ENCODE data around the gene CDH23.

The CDH23 gene

GRCh38 chr10:71750124-71750841, 353.6 kb downstream of the CDH23 start:
- no peak for TF ChIP-seq ZNF384 (IDR thresholded peaks at IDR 0.05)
- TF ChIP-seq FOXM1 (IDR thresholded peaks at IDR 0.05; ENCODE audit: borderline replicate concordance) = no peak
- no peak for TF ChIP-seq FOXA1 (IDR thresholded peaks at IDR 0.05)
- no peak for TF ChIP-seq TARDBP (IDR thresholded peaks at IDR 0.05)
- TF ChIP-seq ELF4 (IDR thresholded peaks at IDR 0.05) = no peak
- TF ChIP-seq FOXK2 (IDR thresholded peaks at IDR 0.05) = no peak
- TF ChIP-seq HDGF (IDR thresholded peaks at IDR 0.05; ENCODE audit: borderline replicate concordance) = no peak
- TF ChIP-seq SUZ12 (IDR thresholded peaks at IDR 0.05) = no peak
- TF ChIP-seq PKNOX1 (IDR thresholded peaks at IDR 0.05) = no peak
- TF ChIP-seq ARNT (IDR thresholded peaks at IDR 0.05) = no peak
- no peak for TF ChIP-seq NFRKB (IDR thresholded peaks at IDR 0.05)
- no peak for TF ChIP-seq BHLHE40 (IDR thresholded peaks at IDR 0.05; ENCODE audit: borderline replicate concordance)
- no peak for TF ChIP-seq LEF1 (IDR thresholded peaks at IDR 0.05; ENCODE audit: borderline replicate concordance)
- TF ChIP-seq SP1 (IDR thresholded peaks at IDR 0.05) = no peak
- TF ChIP-seq CTBP1 (IDR thresholded peaks at IDR 0.05; ENCODE audit: borderline replicate concordance) = no peak
- TF ChIP-seq L3MBTL2 (conservative IDR thresholded peaks at IDR 0.05) = no peak
- DNase-seq (ENCODE audit: extremely low spot score) = no peak
- CTCF ChIA-PET = interaction anchor here (1.2 kb wide), 1 partner anchor 14 kb away, joined by 3 read pairs; no protein-coding TSS in a partner anchor
- POLR2A ChIA-PET = no interaction called here

GRCh38 chr10:71750986-71751385, 354.3 kb downstream of the CDH23 start:
- DNase-seq (ENCODE audit: extremely low spot score) = no peak
- ChIA-PET CTCF (interaction anchor here (1.2 kb wide), 1 partner anchor 13 kb away, joined by 3 read pairs; no protein-coding TSS in a partner anchor), POLR2A (no interaction called here)
- TF ChIP-seq LEF1 (IDR thresholded peaks at IDR 0.05; ENCODE audit: borderline replicate concordance) (no peak), SUZ12 (IDR thresholded peaks at IDR 0.05) (no peak), FOXA1 (IDR thresholded peaks at IDR 0.05) (no peak), FOXM1 (IDR thresholded peaks at IDR 0.05; ENCODE audit: borderline replicate concordance) (no peak), TARDBP (IDR thresholded peaks at IDR 0.05) (no peak)

GRCh38 chr10:71751515-71752224, 354.9 kb downstream of the CDH23 start:
- CTCF ChIA-PET = interaction anchor here (1.2 kb wide), 1 partner anchor 13 kb away, joined by 3 read pairs; no protein-coding TSS in a partner anchor
- no peak for DNase-seq (ENCODE audit: extremely low spot score)
- POLR2A ChIA-PET = no interaction called here
- TF ChIP-seq ZNF384 (IDR thresholded peaks at IDR 0.05) (no peak), ARNT (IDR thresholded peaks at IDR 0.05) (no peak), PKNOX1 (IDR thresholded peaks at IDR 0.05) (no peak), CTBP1 (IDR thresholded peaks at IDR 0.05; ENCODE audit: borderline replicate concordance) (no peak), BHLHE40 (IDR thresholded peaks at IDR 0.05; ENCODE audit: borderline replicate concordance) (no peak), NFRKB (IDR thresholded peaks at IDR 0.05) (no peak), L3MBTL2 (conservative IDR thresholded peaks at IDR 0.05) (no peak), FOXM1 (IDR thresholded peaks at IDR 0.05; ENCODE audit: borderline replicate concordance) (no peak), HDGF (IDR thresholded peaks at IDR 0.05; ENCODE audit: borderline replicate concordance) (no peak), FOXA1 (IDR thresholded peaks at IDR 0.05) (no peak), TARDBP (IDR thresholded peaks at IDR 0.05) (no peak), SUZ12 (IDR thresholded peaks at IDR 0.05) (no peak), LEF1 (IDR thresholded peaks at IDR 0.05; ENCODE audit: borderline replicate concordance) (no peak), SP1 (IDR thresholded peaks at IDR 0.05) (no peak), FOXK2 (IDR thresholded peaks at IDR 0.05) (no peak), ELF4 (IDR thresholded peaks at IDR 0.05) (no peak)

GRCh38 chr10:71752391-71753090, 355.8 kb downstream of the CDH23 start:
- TF ChIP-seq FOXM1 (IDR thresholded peaks at IDR 0.05; ENCODE audit: borderline replicate concordance) (no peak), ARNT (IDR thresholded peaks at IDR 0.05) (no peak), HDGF (IDR thresholded peaks at IDR 0.05; ENCODE audit: borderline replicate concordance) (no peak), ELF4 (IDR thresholded peaks at IDR 0.05) (no peak), BHLHE40 (IDR thresholded peaks at IDR 0.05; ENCODE audit: borderline replicate concordance) (no peak), CTBP1 (IDR thresholded peaks at IDR 0.05; ENCODE audit: borderline replicate concordance) (no peak), FOXA1 (IDR thresholded peaks at IDR 0.05) (no peak), TARDBP (IDR thresholded peaks at IDR 0.05) (no peak), FOXK2 (IDR thresholded peaks at IDR 0.05) (no peak), SUZ12 (IDR thresholded peaks at IDR 0.05) (no peak)
- ChIA-PET POLR2A (interaction anchor here (0.9 kb wide), 1 partner anchor 12 kb away, joined by 3 read pairs; no protein-coding TSS in a partner anchor), CTCF (no interaction called here)
- no peak for DNase-seq (ENCODE audit: extremely low spot score)

- no peak for TF ChIP-seq HDGF (IDR thresholded peaks at IDR 0.05; ENCODE audit: borderline replicate concordance)
- no peak for TF ChIP-seq L3MBTL2 (conservative IDR thresholded peaks at IDR 0.05)
- no peak for TF ChIP-seq FOXK2 (IDR thresholded peaks at IDR 0.05)
- no peak for TF ChIP-seq SUZ12 (IDR thresholded peaks at IDR 0.05)
- no peak for TF ChIP-seq NFRKB (IDR thresholded peaks at IDR 0.05)
- no peak for TF ChIP-seq ZNF384 (IDR thresholded peaks at IDR 0.05)
- TF ChIP-seq SP1 (IDR thresholded peaks at IDR 0.05) = no peak
- TF ChIP-seq FOXA1 (IDR thresholded peaks at IDR 0.05) = no peak
- TF ChIP-seq ELF4 (IDR thresholded peaks at IDR 0.05) = no peak
- CTCF ChIA-PET = no interaction called here
- DNase-seq (ENCODE audit: extremely low spot score) = no peak
- POLR2A ChIA-PET = interaction anchor here (0.9 kb wide), 1 partner anchor 13 kb away, joined by 3 read pairs; no protein-coding TSS in a partner anchor
Measured at GRCh38 chr10:71753091-71753959, 356.6 kb downstream of the CDH23 start.

Measured in HEK293T (cell line).